Cardiac fibroblast (primary cell): Measurements from ENCODE around the gene NANS.
"Not testable (repeated sequence)": the region's sequence is repeated elsewhere in the genome, so short reads cannot be mapped to it uniquely, and the experiment has no call there.

ENCODE experiments used
- DNase-seq, 2 donors: peaks; one replicate each; pipeline versions ENCODE4 v3.0.0 to v3.0.0-alpha.2; 2010; ENCODE audit warnings: low read depth in 2 of 2
- H3K4me3 ChIP-seq, 2 donors: replicated peaks in 1 of 2; 1 replicate in 1 of 2; 2 replicates in 1 of 2; pipeline ENCODE4 v1.5.1; 2011; ENCODE audit warnings: low read depth in 2 of 2, low read length in 2 of 2, mild to moderate bottlenecking in 2 of 2, moderate library complexity in 1 of 2
- CTCF ChIP-seq: IDR thresholded peaks from one replicate; pipeline ENCODE4 v1.5.1; 2011; ENCODE audit warnings: low read depth, mild to moderate bottlenecking, low read length, inconsistent platforms

The NANS gene

GRCh38 chr9:98074115-98074990, 17.8 kb downstream of the NANS start:
- H3K4me3 ChIP-seq, result no peak overlapping the region
- peak; percentile 95 for TF ChIP-seq CTCF
- DNase-seq, result peak; percentile 71

- no peak overlapping the region for H3K4me3 ChIP-seq
- DNase-seq, result peak; percentile 79 to 93
- TF ChIP-seq CTCF, result no peak
These were observed 18.8 kb downstream of the NANS start for GRCh38 chr9:98075332-98075805.

- DNase-seq, H3K4me3 ChIP-seq: not testable (repeated sequence)
These were observed 20.0 kb downstream of the NANS start for GRCh38 chr9:98076514-98076890.

GRCh38 chr9:98078895-98079294, 22.4 kb downstream of the NANS start:
- DNase-seq, result no peak
- no peak overlapping the region for H3K4me3 ChIP-seq
- TF ChIP-seq CTCF, result no peak

- no peak overlapping the region for H3K4me3 ChIP-seq
- no peak for TF ChIP-seq CTCF
- DNase-seq, result peak; percentile 12 to 18
These were observed 23.8 kb downstream of the NANS start for GRCh38 chr9:98080326-98080725.

- H3K4me3 ChIP-seq, result no peak overlapping the region
- DNase-seq, result no peak
- no peak for TF ChIP-seq CTCF
These were observed 24.2 kb downstream of the NANS start for GRCh38 chr9:98080780-98081179.

- no peak for TF ChIP-seq CTCF
- no peak overlapping the region for H3K4me3 ChIP-seq
- peak in 1 of 2 donors; percentile 40 for DNase-seq
These were observed 25.1 kb downstream of the NANS start for GRCh38 chr9:98081477-98082219.
